Transverse colon (tissue), 4 donors: ENCODE results near the gene CSGALNACT2.

Source experiments
- POLR2A ChIP-seq: fragments of 450-650 bp; IDR thresholded peaks from one replicate; pipeline ENCODE4 v1.6.1; 2016; ENCODE audit warnings: antibody characterized with exemption, mild to moderate bottlenecking, moderate library complexity
- POLR2AphosphoS5 ChIP-seq, 3 donors: sonication (generic); formaldehyde crosslinking; IDR thresholded peaks; one replicate each; pipeline ENCODE4 v1.6.1; 2016; ENCODE audit warnings: antibody characterized with exemption in 3 of 3
- TF ChIP-seq, protein P1 (sequence below), 5 experiments: fragments of 200-600 bp in 3 of 5; fragments of 450-650 bp in 2 of 5; sonication (generic) in 3 of 5; IDR thresholded peaks; 1 replicate in 2 of 5; 2 replicates in 3 of 5; pipeline ENCODE4 v1.5.1; 2016 to 2017; ENCODE audit warnings: antibody characterized with exemption in 5 of 5, inconsistent platforms in 3 of 5, mild to moderate bottlenecking in 2 of 5, moderate library complexity in 1 of 5

DNA sequence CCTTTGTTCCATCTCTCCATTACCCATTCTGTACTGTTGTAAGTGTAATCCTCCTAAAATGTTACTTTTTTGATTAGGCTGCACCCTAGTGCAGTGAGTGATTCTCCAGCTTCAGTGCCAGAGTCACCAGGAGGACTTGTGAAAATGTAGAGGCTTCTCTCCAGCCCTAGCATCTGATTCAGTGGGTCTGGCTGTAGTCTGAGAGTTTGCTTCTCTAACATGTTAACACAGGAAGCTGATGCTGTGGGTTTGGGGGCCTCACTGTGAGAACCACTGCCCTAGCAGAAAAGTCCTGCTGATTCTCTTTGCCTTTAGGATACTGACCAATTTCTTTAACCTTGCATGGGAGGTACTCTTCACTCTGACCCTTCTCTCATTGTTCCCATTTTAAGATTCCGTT is 24.4 kb downstream of the CSGALNACT2 start:
- TF ChIP-seq, protein P1, sequence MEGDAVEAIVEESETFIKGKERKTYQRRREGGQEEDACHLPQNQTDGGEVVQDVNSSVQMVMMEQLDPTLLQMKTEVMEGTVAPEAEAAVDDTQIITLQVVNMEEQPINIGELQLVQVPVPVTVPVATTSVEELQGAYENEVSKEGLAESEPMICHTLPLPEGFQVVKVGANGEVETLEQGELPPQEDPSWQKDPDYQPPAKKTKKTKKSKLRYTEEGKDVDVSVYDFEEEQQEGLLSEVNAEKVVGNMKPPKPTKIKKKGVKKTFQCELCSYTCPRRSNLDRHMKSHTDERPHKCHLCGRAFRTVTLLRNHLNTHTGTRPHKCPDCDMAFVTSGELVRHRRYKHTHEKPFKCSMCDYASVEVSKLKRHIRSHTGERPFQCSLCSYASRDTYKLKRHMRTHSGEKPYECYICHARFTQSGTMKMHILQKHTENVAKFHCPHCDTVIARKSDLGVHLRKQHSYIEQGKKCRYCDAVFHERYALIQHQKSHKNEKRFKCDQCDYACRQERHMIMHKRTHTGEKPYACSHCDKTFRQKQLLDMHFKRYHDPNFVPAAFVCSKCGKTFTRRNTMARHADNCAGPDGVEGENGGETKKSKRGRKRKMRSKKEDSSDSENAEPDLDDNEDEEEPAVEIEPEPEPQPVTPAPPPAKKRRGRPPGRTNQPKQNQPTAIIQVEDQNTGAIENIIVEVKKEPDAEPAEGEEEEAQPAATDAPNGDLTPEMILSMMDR (IDR thresholded peaks at IDR 0.05): no peak
- no peak for TF ChIP-seq POLR2AphosphoS5 (IDR thresholded peaks at IDR 0.05)
- no peak for TF ChIP-seq POLR2A
